Fibroblast of lung (primary cell): ENCODE measurements around the gene TBK1.

Source experiments
- EZH2 ChIP-seq: IDR thresholded peaks from 2 replicates; pipeline ENCODE4 v1.5.1; 2012; ENCODE audit warnings: low read length, control low read depth, mild to moderate bottlenecking; ENCODE audit errors: missing control alignments
- TF ChIP-seq, protein P1 (sequence below), 2 donors: IDR thresholded peaks in 1 of 2; conservative IDR thresholded peaks in 1 of 2; 1 replicate in 1 of 2; 2 replicates in 1 of 2; pipeline ENCODE4 v1.5.1; 2011 to 2012; ENCODE audit warnings: low read length in 2 of 2, control low read depth in 1 of 2, inconsistent platforms in 1 of 2, low read depth in 1 of 2, mild to moderate bottlenecking in 1 of 2

DNA sequence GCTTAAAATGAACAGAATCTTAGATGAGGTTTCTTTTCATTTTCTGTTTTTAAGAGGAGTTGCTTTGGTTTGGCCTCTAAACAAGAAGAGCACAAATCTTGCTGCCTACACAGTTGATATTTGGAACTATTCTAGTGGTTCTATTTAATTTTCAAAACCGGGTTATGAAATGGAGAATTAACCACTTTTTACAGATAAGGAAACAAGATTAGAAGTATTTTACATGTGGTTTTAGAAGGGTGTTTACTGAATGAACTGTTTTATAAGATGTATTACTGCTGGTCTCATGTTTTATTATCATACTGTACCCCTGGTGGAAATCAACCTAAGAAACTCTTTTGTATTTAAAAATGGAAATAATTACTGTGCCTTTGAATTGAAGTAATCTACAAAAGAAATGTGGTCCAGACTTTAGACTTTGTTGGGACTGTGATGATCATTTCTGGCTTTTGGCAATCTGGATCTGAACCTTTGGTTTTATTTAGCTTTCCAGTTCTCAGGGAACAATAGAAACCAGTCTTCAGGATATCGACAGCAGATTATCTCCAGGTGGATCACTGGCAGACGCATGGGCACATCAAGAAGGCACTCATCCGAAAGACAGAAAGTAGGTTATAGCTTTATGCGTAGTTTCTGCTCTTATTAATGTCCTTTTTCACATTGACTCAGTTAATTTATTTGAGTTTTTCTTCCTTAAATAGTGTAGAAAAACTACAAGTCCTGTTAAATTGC, 43.2 kb downstream of the TBK1 start:
- TF ChIP-seq, protein P1, sequence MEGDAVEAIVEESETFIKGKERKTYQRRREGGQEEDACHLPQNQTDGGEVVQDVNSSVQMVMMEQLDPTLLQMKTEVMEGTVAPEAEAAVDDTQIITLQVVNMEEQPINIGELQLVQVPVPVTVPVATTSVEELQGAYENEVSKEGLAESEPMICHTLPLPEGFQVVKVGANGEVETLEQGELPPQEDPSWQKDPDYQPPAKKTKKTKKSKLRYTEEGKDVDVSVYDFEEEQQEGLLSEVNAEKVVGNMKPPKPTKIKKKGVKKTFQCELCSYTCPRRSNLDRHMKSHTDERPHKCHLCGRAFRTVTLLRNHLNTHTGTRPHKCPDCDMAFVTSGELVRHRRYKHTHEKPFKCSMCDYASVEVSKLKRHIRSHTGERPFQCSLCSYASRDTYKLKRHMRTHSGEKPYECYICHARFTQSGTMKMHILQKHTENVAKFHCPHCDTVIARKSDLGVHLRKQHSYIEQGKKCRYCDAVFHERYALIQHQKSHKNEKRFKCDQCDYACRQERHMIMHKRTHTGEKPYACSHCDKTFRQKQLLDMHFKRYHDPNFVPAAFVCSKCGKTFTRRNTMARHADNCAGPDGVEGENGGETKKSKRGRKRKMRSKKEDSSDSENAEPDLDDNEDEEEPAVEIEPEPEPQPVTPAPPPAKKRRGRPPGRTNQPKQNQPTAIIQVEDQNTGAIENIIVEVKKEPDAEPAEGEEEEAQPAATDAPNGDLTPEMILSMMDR (conservative IDR thresholded peaks at IDR 0.05 in 1 of 2, IDR thresholded peaks at IDR 0.05 in 1 of 2; ENCODE audit: low read depth in 1 of 2, low read length in 2 of 2), result no peak
- no peak for TF ChIP-seq EZH2
